ENCODE measurements around the gene ST6GALNAC3. TPM values are rescaled to one million over a fixed set of nuclear protein-coding genes. Genes with fewer than 3 reads are reported as not detected.

Gene ST6GALNAC3
- total RNA-seq, 1 experiment from 2014 or later = 2.2 TPM

DNA sequence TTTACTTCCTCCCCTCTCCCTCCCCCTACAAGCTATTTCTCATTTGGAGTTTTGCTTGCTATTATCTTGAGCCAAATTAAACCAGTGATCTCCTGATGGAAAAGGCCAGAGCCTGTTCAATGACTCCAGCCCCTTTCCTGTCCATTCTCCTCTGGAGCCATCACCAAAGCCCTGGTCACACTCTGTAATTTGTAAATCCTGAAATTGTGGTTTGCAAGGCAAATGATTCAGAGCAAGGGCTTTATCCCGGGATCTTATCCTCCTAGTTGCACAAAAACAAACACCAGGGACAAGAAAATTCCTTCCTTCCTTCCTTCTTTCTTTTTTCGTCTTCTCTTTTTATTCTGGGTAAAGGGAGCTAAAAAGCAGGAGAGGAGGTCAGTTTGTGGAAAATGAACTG, 426.6 kb downstream of the ST6GALNAC3 start:
- ChIA-PET CTCF (no interaction called here), RAD21 (ENCODE audit: low non-redundant PET in 1 of 2, low total read pairs in 2 of 2, uncharacterized antibody in 2 of 2, unreplicated experiment in 2 of 2) (no interaction called here), POLR2A (no interaction called here)
- TF ChIP-seq CEBPB (IDR thresholded peaks at IDR 0.05; ENCODE audit: low read depth) (no peak), ZFX (IDR thresholded peaks at IDR 0.05) (no peak), SRF (IDR thresholded peaks at IDR 0.05; ENCODE audit: low read depth) (no peak), EZH2phosphoT487 (IDR thresholded peaks at IDR 0.05; ENCODE audit: borderline replicate concordance) (no peak), JUND (IDR thresholded peaks at IDR 0.05) (no peak), FOSL1 (IDR thresholded peaks at IDR 0.05; ENCODE audit: low read depth) (no peak), EGR1 (IDR thresholded peaks at IDR 0.05; ENCODE audit: low read depth) (no peak), POLR2A (IDR thresholded peaks at IDR 0.05; ENCODE audit: borderline replicate concordance, extremely low read depth, insufficient read depth, insufficient read length) (no peak)
- TF ChIP-seq, protein P1, sequence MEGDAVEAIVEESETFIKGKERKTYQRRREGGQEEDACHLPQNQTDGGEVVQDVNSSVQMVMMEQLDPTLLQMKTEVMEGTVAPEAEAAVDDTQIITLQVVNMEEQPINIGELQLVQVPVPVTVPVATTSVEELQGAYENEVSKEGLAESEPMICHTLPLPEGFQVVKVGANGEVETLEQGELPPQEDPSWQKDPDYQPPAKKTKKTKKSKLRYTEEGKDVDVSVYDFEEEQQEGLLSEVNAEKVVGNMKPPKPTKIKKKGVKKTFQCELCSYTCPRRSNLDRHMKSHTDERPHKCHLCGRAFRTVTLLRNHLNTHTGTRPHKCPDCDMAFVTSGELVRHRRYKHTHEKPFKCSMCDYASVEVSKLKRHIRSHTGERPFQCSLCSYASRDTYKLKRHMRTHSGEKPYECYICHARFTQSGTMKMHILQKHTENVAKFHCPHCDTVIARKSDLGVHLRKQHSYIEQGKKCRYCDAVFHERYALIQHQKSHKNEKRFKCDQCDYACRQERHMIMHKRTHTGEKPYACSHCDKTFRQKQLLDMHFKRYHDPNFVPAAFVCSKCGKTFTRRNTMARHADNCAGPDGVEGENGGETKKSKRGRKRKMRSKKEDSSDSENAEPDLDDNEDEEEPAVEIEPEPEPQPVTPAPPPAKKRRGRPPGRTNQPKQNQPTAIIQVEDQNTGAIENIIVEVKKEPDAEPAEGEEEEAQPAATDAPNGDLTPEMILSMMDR (IDR thresholded peaks at IDR 0.05 in 2 of 3, conservative IDR thresholded peaks at IDR 0.05 in 1 of 3; ENCODE audit: borderline replicate concordance in 1 of 3, insufficient read depth in 1 of 3, low read depth in 2 of 3, low read length in 2 of 3) = no peak
- TF ChIP-seq, protein P2, sequence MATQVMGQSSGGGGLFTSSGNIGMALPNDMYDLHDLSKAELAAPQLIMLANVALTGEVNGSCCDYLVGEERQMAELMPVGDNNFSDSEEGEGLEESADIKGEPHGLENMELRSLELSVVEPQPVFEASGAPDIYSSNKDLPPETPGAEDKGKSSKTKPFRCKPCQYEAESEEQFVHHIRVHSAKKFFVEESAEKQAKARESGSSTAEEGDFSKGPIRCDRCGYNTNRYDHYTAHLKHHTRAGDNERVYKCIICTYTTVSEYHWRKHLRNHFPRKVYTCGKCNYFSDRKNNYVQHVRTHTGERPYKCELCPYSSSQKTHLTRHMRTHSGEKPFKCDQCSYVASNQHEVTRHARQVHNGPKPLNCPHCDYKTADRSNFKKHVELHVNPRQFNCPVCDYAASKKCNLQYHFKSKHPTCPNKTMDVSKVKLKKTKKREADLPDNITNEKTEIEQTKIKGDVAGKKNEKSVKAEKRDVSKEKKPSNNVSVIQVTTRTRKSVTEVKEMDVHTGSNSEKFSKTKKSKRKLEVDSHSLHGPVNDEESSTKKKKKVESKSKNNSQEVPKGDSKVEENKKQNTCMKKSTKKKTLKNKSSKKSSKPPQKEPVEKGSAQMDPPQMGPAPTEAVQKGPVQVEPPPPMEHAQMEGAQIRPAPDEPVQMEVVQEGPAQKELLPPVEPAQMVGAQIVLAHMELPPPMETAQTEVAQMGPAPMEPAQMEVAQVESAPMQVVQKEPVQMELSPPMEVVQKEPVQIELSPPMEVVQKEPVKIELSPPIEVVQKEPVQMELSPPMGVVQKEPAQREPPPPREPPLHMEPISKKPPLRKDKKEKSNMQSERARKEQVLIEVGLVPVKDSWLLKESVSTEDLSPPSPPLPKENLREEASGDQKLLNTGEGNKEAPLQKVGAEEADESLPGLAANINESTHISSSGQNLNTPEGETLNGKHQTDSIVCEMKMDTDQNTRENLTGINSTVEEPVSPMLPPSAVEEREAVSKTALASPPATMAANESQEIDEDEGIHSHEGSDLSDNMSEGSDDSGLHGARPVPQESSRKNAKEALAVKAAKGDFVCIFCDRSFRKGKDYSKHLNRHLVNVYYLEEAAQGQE (IDR thresholded peaks at IDR 0.05; ENCODE audit: low read depth) = no peak
- TF ChIP-seq, protein P3, sequence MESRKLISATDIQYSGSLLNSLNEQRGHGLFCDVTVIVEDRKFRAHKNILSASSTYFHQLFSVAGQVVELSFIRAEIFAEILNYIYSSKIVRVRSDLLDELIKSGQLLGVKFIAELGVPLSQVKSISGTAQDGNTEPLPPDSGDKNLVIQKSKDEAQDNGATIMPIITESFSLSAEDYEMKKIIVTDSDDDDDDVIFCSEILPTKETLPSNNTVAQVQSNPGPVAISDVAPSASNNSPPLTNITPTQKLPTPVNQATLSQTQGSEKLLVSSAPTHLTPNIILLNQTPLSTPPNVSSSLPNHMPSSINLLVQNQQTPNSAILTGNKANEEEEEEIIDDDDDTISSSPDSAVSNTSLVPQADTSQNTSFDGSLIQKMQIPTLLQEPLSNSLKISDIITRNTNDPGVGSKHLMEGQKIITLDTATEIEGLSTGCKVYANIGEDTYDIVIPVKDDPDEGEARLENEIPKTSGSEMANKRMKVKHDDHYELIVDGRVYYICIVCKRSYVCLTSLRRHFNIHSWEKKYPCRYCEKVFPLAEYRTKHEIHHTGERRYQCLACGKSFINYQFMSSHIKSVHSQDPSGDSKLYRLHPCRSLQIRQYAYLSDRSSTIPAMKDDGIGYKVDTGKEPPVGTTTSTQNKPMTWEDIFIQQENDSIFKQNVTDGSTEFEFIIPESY (IDR thresholded peaks at IDR 0.05; ENCODE audit: extremely low read depth, insufficient replicate concordance, low read length) = no peak
- TF ChIP-seq, protein P4, sequence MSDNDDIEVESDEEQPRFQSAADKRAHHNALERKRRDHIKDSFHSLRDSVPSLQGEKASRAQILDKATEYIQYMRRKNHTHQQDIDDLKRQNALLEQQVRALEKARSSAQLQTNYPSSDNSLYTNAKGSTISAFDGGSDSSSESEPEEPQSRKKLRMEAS (IDR thresholded peaks at IDR 0.05) = no peak
- H3K9ac ChIP-seq (ENCODE audit: low read length) = no peak overlapping the region
- no TSS peak for BruUV-seq (replicated peaks)
- no peak overlapping the region for H2AFZ ChIP-seq (ENCODE audit: low read depth, low read length, poor library complexity, severe bottlenecking)
- no peak overlapping the region for H3K4me2 ChIP-seq (ENCODE audit: low read length)
- H3K4me1 ChIP-seq (ENCODE audit: control insufficient read depth in 1 of 2, insufficient read depth in 2 of 2, low read length in 2 of 2) = no peaks in the 10 kb centered on the region
- no peaks in the 10 kb centered on the region for H3K79me2 ChIP-seq (ENCODE audit: insufficient read depth, low read length)
- no peaks in the 10 kb centered on the region for H3K9me2 ChIP-seq (ENCODE audit: insufficient read depth)
- intact Hi-C loops (cut with micrococcal nuclease) = no loop called here
- no peak for DNase-seq (ENCODE audit: low read depth, low spot score)
- H4K20me1 ChIP-seq (ENCODE audit: insufficient read depth) = no peaks in the 10 kb centered on the region
- no peaks in the 10 kb centered on the region for H3K27me3 ChIP-seq (ENCODE audit: insufficient read depth, low read length)
- H3K36me3 ChIP-seq (ENCODE audit: control insufficient read depth in 1 of 2, insufficient read depth in 2 of 2, low read length in 2 of 2) = no peaks in the 10 kb centered on the region
- H3K9me3 ChIP-seq (ENCODE audit: control insufficient read depth in 1 of 2, insufficient read depth in 1 of 2, low read depth in 1 of 2, low read length in 2 of 2) = no peaks in the 10 kb centered on the region
- no peak overlapping the region for H3K4me3 ChIP-seq (replicated peaks in 1 of 2; ENCODE audit: low read depth in 1 of 2, low read length in 2 of 2)
- ATAC-seq = no peak
- no peak overlapping the region for H3K27ac ChIP-seq (ENCODE audit: low read depth, low read length)

Measured in HCT116 (cell line).